ENCODE measurements around the gene NOP16.

Gene NOP16

GRCh38 chr5:176355400-176356178 is 32.8 kb downstream of the NOP16 start:
- no peak for DNase-seq

DNA sequence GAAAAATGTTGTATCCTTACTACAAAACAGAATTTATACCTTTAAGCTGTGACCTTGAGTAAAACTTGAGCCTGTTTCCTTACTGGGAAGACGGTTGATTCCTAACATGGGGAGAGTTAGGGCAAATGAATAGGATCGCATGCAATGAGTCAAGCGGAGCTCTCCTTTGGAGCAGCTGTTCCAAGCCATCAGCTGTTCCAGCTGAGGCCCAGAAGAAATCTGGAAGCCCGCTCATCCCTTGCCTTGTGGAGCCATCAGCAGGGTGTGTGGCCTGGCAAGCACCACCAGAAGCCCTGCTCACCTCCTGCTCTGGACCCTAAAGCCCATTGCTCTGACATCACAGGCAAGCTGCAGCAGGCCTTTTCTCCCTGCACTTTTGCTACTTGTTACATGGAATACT is 34.9 kb downstream of the NOP16 start:
- no peak for DNase-seq

GRCh38 chr5:176352116-176352878 is 36.1 kb downstream of the NOP16 start:
- no peak for DNase-seq

- no peak for DNase-seq
Observed at GRCh38 chr5:176350416-176350815, 38.0 kb downstream of the NOP16 start.

- DNase-seq, result no peak
Observed at GRCh38 chr5:176342766-176343458, 45.5 kb downstream of the NOP16 start.

DNA sequence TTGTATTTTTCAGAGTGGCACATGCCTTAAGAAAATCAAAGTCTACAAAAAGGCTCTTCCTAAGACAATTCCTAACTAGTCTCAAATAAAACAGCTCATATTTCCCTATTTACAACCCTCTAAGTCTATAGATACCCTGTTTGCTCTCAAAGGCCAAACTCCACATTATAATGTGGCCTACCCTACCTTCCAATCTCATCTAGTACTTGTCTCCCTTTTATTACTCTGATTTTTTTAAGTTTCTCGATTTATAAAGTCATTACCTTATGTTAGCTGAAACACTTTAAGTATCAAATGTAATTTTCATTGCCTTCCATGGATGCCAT is 46.3 kb downstream of the NOP16 start:
- DNase-seq, result no peak

- DNase-seq, result no peak
Observed at GRCh38 chr5:176341325-176342157, 46.9 kb downstream of the NOP16 start.

- no peak for DNase-seq
Observed at GRCh38 chr5:176339304-176339703, 49.1 kb downstream of the NOP16 start.

DNA sequence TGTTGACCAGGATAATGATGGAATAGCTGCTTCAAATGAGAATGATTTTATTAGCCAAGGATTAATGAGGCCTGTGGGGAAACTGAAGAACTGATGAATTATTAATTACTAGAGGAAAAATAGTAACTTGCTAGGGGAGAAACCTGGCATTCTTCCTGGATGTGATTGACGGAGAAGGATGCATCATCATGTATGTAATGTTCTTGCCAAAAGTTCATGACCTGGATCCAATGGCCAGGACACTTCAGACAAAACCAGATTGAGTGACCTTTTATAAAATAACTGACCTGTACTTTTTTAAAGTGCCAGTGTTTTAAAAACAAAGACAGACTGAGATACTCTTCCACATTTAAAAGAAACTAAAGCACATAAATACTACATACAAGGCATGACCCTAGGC is 50.5 kb downstream of the NOP16 start:
- DNase-seq, result no peak

GRCh38 chr5:176334031-176334770 is 54.2 kb downstream of the NOP16 start:
- no peak for DNase-seq

Data from NCI-H226 (cell line).